K562 (cell line): Measurements from ENCODE around the gene ERCC4. TPM values are rescaled to one million over a fixed set of nuclear protein-coding genes. Genes with fewer than 3 reads are reported as not detected.
A peak's percentile ranks its signal among the peaks of the same experiment; 100 is the strongest.

Source experiments
- GABPA ChIP-seq: fragments of 200-800 bp; sonication (Bioruptor generic); conservative IDR thresholded peaks from 2 replicates; pipeline ENCODE4 v1.6.1; 2016; ENCODE audit warnings: low read depth, missing genetic modification characterization, missing compliant biosample characterization
- GATAD2B ChIP-seq: fragments of 450-650 bp; IDR thresholded peaks from 2 replicates; pipeline ENCODE4 v1.6.1; 2017; ENCODE audit warnings: mild to moderate bottlenecking, borderline replicate concordance
- MYBL2 ChIP-seq, 2 experiments: fragments of 450-650 bp in 1 of 2; sonication (generic) in 1 of 2; formaldehyde crosslinking in 1 of 2; IDR thresholded peaks; 2 replicates each; pipeline versions ENCODE4 v1.6.1 to v1.8.1; 2017 to 2022; ENCODE audit warnings: borderline replicate concordance in 1 of 2, inconsistent platforms in 1 of 2, low read depth in 1 of 2, mild to moderate bottlenecking in 1 of 2, missing genetic modification reagents in 1 of 2, moderate library complexity in 1 of 2
- TAF1 ChIP-seq: IDR thresholded peaks from 2 replicates; pipeline ENCODE4 v1.6.1; 2011; ENCODE audit warnings: mild to moderate bottlenecking, low read length, moderate library complexity; ENCODE audit not compliant: insufficient read depth, control insufficient read depth, severe bottlenecking; ENCODE audit errors: extremely low read depth
- ZNF407 ChIP-seq: fragments of 450-650 bp; IDR thresholded peaks from 2 replicates; pipeline ENCODE4 v1.6.1; 2016; ENCODE audit warnings: low read depth
- polyA plus RNA-seq, 8 experiments: library from polyadenylated mRNA; depleted of rRNA in 4 of 8; stranded (reverse) in 5 of 8; unstranded in 3 of 8; fragments of >200 nt; fragmentation: Nextera tagmentation in 2 of 8; fragmentation: Illumina TruSeq in 1 of 8; extraction: Ambion mirVana in 2 of 8; extraction: Trizol in 1 of 8; gene quantifications; 2 replicates each; pipeline versions ENCODE4 v1.2.1 to v1.2.3, GENCODE V29; 2011 to 2014; ENCODE audit warnings: inconsistent platforms in 1 of 8, missing spikeins in 1 of 8
- total RNA-seq, 7 experiments: library from RNA; depleted of rRNA in 6 of 7; stranded (reverse); fragments of >200 nt in 6 of 7; fragmentation: Illumina TruSeq in 2 of 7; extraction: Trizol in 2 of 7; gene quantifications; 2 replicates each; pipeline versions ENCODE4 v1.2.1 to v1.2.3, GENCODE V29; 2011 to 2021; ENCODE audit warnings: low replicate concordance in 1 of 7
- TF ChIP-seq, protein P1 (sequence below), 2 experiments: fragments of 450-650 bp; IDR thresholded peaks; 2 replicates each; pipeline ENCODE4 v1.6.1; 2018; ENCODE audit warnings: mild to moderate bottlenecking in 2 of 2, low read depth in 1 of 2; ENCODE audit not compliant: partially characterized antibody in 2 of 2

ERCC4 gene
- total and polyA plus RNA-seq, 9 of the 15 experiments (the other 6 are each of a cell fraction or from before 2014, with no cell fraction given) = 3.7 to 10.5 (median 6.0) TPM

GRCh38 chr16:13906168-13907089, 13.5 kb upstream of the ERCC4 start (continued):
- no peak for TF ChIP-seq ZNF407
- TF ChIP-seq MYBL2 (IDR thresholded peaks at IDR 0.05; ENCODE audit: low read depth) = no peak
- no peak for TF ChIP-seq MYBL2 (CRISPR knock-in tag; IDR thresholded peaks at IDR 0.05; ENCODE audit: borderline replicate concordance)
- TF ChIP-seq GABPA (tag) = peak; percentile 35; the same call in 1 of the 2 replicates
- TF ChIP-seq TAF1 = no peak
- no peak for TF ChIP-seq GATAD2B
- TF ChIP-seq, protein P1, sequence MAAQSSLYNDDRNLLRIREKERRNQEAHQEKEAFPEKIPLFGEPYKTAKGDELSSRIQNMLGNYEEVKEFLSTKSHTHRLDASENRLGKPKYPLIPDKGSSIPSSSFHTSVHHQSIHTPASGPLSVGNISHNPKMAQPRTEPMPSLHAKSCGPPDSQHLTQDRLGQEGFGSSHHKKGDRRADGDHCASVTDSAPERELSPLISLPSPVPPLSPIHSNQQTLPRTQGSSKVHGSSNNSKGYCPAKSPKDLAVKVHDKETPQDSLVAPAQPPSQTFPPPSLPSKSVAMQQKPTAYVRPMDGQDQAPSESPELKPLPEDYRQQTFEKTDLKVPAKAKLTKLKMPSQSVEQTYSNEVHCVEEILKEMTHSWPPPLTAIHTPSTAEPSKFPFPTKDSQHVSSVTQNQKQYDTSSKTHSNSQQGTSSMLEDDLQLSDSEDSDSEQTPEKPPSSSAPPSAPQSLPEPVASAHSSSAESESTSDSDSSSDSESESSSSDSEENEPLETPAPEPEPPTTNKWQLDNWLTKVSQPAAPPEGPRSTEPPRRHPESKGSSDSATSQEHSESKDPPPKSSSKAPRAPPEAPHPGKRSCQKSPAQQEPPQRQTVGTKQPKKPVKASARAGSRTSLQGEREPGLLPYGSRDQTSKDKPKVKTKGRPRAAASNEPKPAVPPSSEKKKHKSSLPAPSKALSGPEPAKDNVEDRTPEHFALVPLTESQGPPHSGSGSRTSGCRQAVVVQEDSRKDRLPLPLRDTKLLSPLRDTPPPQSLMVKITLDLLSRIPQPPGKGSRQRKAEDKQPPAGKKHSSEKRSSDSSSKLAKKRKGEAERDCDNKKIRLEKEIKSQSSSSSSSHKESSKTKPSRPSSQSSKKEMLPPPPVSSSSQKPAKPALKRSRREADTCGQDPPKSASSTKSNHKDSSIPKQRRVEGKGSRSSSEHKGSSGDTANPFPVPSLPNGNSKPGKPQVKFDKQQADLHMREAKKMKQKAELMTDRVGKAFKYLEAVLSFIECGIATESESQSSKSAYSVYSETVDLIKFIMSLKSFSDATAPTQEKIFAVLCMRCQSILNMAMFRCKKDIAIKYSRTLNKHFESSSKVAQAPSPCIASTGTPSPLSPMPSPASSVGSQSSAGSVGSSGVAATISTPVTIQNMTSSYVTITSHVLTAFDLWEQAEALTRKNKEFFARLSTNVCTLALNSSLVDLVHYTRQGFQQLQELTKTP (IDR thresholded peaks at IDR 0.05; ENCODE audit: low read depth in 1 of 2, partially characterized antibody in 2 of 2) = peak in 1 of 2 experiments; percentile 87
